Neural progenitor cell (in vitro differentiated cells): ENCODE measurements around the gene WNT3A. TPM values are rescaled to one million over a fixed set of nuclear protein-coding genes. Genes with fewer than 3 reads are reported as not detected.
A peak's percentile ranks its signal among the peaks of the same experiment; 100 is the strongest.

Experiments
- DNase-seq: peaks from one replicate; pipeline ENCODE4 v3.0.0-alpha.2; 2016; ENCODE audit warnings: low spot score
- H2AFZ ChIP-seq: fragments of 200-600 bp; sonication (generic); replicated peaks from 2 replicates; pipeline ENCODE4 v1.6.1; 2016; ENCODE audit warnings: antibody characterized with exemption
- H3F3A ChIP-seq: fragments of 200-600 bp; sonication (generic); 2 replicates; pipeline ENCODE4 v1.6.1; 2016; ENCODE audit warnings: antibody characterized with exemption, low read depth
- H3K27ac ChIP-seq: fragments of 200-600 bp; sonication (generic); 2 replicates; pipeline ENCODE4 v1.5.1; 2016; ENCODE audit warnings: mild to moderate bottlenecking
- H3K27me3 ChIP-seq: fragments of 200-600 bp; sonication (generic); 2 replicates; pipeline ENCODE4 v1.6.1; 2016; ENCODE audit warnings: mild to moderate bottlenecking, moderate library complexity
- H3K36me3 ChIP-seq: fragments of 200-600 bp; sonication (generic); 2 replicates; pipeline ENCODE4 v1.5.1; 2016
- H3K4me1 ChIP-seq: fragments of 200-600 bp; sonication (generic); 2 replicates; pipeline ENCODE4 v1.6.1; 2016; ENCODE audit warnings: mixed run types
- H3K4me2 ChIP-seq: fragments of 200-600 bp; sonication (generic); 2 replicates; pipeline ENCODE4 v1.6.1; 2016
- H3K4me3 ChIP-seq: fragments of 200-600 bp; sonication (generic); 2 replicates; pipeline ENCODE4 v1.5.1; 2016
- H3K79me2 ChIP-seq: fragments of 200-600 bp; sonication (generic); 2 replicates; pipeline ENCODE4 v1.6.1; 2016; ENCODE audit warnings: low read depth
- H3K9ac ChIP-seq: fragments of 200-600 bp; sonication (generic); 2 replicates; pipeline ENCODE4 v1.6.1; 2016
- H3K9me3 ChIP-seq: fragments of 200-600 bp; sonication (generic); 2 replicates; pipeline ENCODE4 v1.5.1; 2016; ENCODE audit warnings: low read depth
- H4K20me1 ChIP-seq: fragments of 200-600 bp; sonication (generic); 2 replicates; pipeline ENCODE4 v1.6.1; 2016; ENCODE audit warnings: low read depth
- H3K27ac Mint-ChIP-seq: 3 replicates; pipeline ENCODE4 v1.8.0; 2021; ENCODE audit warnings: mixed read lengths
- H3K27me3 Mint-ChIP-seq: 2 replicates; pipeline ENCODE4 v1.8.0; 2022; ENCODE audit warnings: low read depth, mild to moderate bottlenecking, inconsistent platforms, moderate library complexity, mixed read lengths; ENCODE audit not compliant: insufficient read depth
- H3K36me3 Mint-ChIP-seq: 3 replicates; pipeline ENCODE4 v1.8.0; 2021; ENCODE audit warnings: mixed read lengths
- H3K4me1 Mint-ChIP-seq: 3 replicates; pipeline ENCODE4 v1.8.0; 2021; ENCODE audit warnings: mixed read lengths
- H3K4me3 Mint-ChIP-seq: 3 replicates; pipeline ENCODE4 v1.8.0; 2021; ENCODE audit warnings: mild to moderate bottlenecking, moderate library complexity, mixed read lengths
- H3K9me3 Mint-ChIP-seq: 3 replicates; pipeline ENCODE4 v1.8.0; 2020; ENCODE audit warnings: mixed read lengths
- CTCF ChIP-seq: fragments of 200-600 bp; sonication (generic); IDR thresholded peaks from 2 replicates; pipeline ENCODE4 v1.5.1; 2017; ENCODE audit warnings: antibody characterized with exemption, mild to moderate bottlenecking
- EZH2 ChIP-seq: fragments of 200-600 bp; sonication (generic); IDR thresholded peaks from 2 replicates; pipeline ENCODE4 v1.6.1; 2017; ENCODE audit warnings: antibody characterized with exemption, mild to moderate bottlenecking, moderate library complexity
- EZH2phosphoT487 ChIP-seq: fragments of 200-600 bp; sonication (generic); IDR thresholded peaks from 2 replicates; pipeline ENCODE4 v1.6.1; 2017; ENCODE audit warnings: antibody characterized with exemption
- total RNA-seq: library from RNA; depleted of rRNA; stranded (reverse); fragments of >200 nt; gene quantifications from 2 replicates; pipeline ENCODE4 v1.2.3, GENCODE V29; 2015; ENCODE audit warnings: low replicate concordance

Gene WNT3A
- total RNA-seq, 1 donor from 2014 or later: not detected

- Mint-ChIP-seq H3K4me1 (peaks cover 28% of the 10 kb centered on the region), H3K36me3 (no peaks in the 10 kb centered on the region), H3K9me3 (no peaks in the 10 kb centered on the region), H3K27ac (no peak overlapping the region), H3K27me3 (peaks cover 19% of the 10 kb centered on the region), H3K4me3 (peak overlapping the region; percentile 96)
- H3K27me3 ChIP-seq: peaks cover 8% of the 10 kb centered on the region
- no peak overlapping the region for H3K27ac ChIP-seq
- no peak overlapping the region for H3K4me2 ChIP-seq
- H3K79me2 ChIP-seq: peaks cover 16% of the 10 kb centered on the region
- H4K20me1 ChIP-seq: no peaks in the 10 kb centered on the region
- H3K36me3 ChIP-seq: no peaks in the 10 kb centered on the region
- TF ChIP-seq EZH2: no peak
- no peak for TF ChIP-seq CTCF
- TF ChIP-seq EZH2phosphoT487: no peak
- H2AFZ ChIP-seq: no peak overlapping the region
- H3F3A ChIP-seq: peaks cover 13% of the 10 kb centered on the region
- no peak for DNase-seq
- peaks cover 8% of the 10 kb centered on the region for H3K4me1 ChIP-seq
- no peak overlapping the region for H3K9ac ChIP-seq
- H3K4me3 ChIP-seq: no peak overlapping the region
- H3K9me3 ChIP-seq: no peaks in the 10 kb centered on the region
Observed at GRCh38 chr1:228107636-228108035, 100.8 kb downstream of the WNT3A start.

GRCh38 chr1:228108055-228108690 lies 101.4 kb downstream of the WNT3A start:
- Mint-ChIP-seq H3K9me3 (no peaks in the 10 kb centered on the region), H3K27ac (no peak overlapping the region), H3K36me3 (no peaks in the 10 kb centered on the region), H3K4me1 (peaks cover 28% of the 10 kb centered on the region), H3K4me3 (peak overlapping the region; percentile 96), H3K27me3 (peaks cover 19% of the 10 kb centered on the region)
- TF ChIP-seq EZH2 (no peak), CTCF (no peak), EZH2phosphoT487 (no peak)
- Histone ChIP-seq H3K27ac (no peak overlapping the region), H3K27me3 (peaks cover 8% of the 10 kb centered on the region), H4K20me1 (no peaks in the 10 kb centered on the region), H3K79me2 (peaks cover 14% of the 10 kb centered on the region), H2AFZ (no peak overlapping the region), H3K9me3 (no peaks in the 10 kb centered on the region), H3K4me2 (peak overlapping the region; percentile 86), H3K4me3 (peak overlapping the region; percentile 99), H3K4me1 (peaks cover 8% of the 10 kb centered on the region), H3K9ac (peak overlapping the region; percentile 96), H3F3A (peaks cover 13% of the 10 kb centered on the region), H3K36me3 (no peaks in the 10 kb centered on the region)
- no peak for DNase-seq

- Histone ChIP-seq H3K9ac (peak overlapping the region; percentile 96), H3F3A (peaks cover 11% of the 10 kb centered on the region), H3K4me2 (peak overlapping the region; percentile 86), H4K20me1 (no peaks in the 10 kb centered on the region), H3K27me3 (peaks cover 8% of the 10 kb centered on the region), H3K36me3 (no peaks in the 10 kb centered on the region), H3K9me3 (no peaks in the 10 kb centered on the region), H2AFZ (peak overlapping the region; percentile 98), H3K4me1 (peaks cover 7% of the 10 kb centered on the region), H3K79me2 (peaks cover 14% of the 10 kb centered on the region), H3K4me3 (peak overlapping the region; percentile 99), H3K27ac (no peak overlapping the region)
- no peak for TF ChIP-seq EZH2phosphoT487
- no peak for TF ChIP-seq EZH2
- TF ChIP-seq CTCF: no peak
- Mint-ChIP-seq H3K36me3 (no peaks in the 10 kb centered on the region), H3K27ac (no peak overlapping the region), H3K4me3 (peak overlapping the region; percentile 96), H3K9me3 (no peaks in the 10 kb centered on the region), H3K4me1 (peaks cover 23% of the 10 kb centered on the region), H3K27me3 (peaks cover 19% of the 10 kb centered on the region)
- DNase-seq: no peak
Observed at GRCh38 chr1:228108742-228109072, 101.9 kb downstream of the WNT3A start.
